Fibroblast of lung (primary cell): Measurements from ENCODE around the gene EFCC1. TPM values are rescaled to one million over a fixed set of nuclear protein-coding genes. Genes with fewer than 3 reads are reported as not detected.

ENCODE experiments used
- DNase-seq, 2 donors: peaks; one replicate each; pipeline versions ENCODE4 v3.0.0 to v3.0.0-alpha.2; 2010; ENCODE audit warnings: low read depth in 2 of 2
- H2AFZ ChIP-seq: 2 replicates; pipeline ENCODE4 v1.5.1; 2012; ENCODE audit warnings: low read length, control low read depth, inconsistent platforms
- H3K27ac ChIP-seq: 2 replicates; pipeline ENCODE4 v1.5.1; 2011; ENCODE audit warnings: low read length, control low read depth; ENCODE audit not compliant: insufficient read depth
- H3K27me3 ChIP-seq: 2 replicates; pipeline ENCODE4 v1.5.1; 2011; ENCODE audit warnings: mild to moderate bottlenecking, low read length; ENCODE audit not compliant: control insufficient read depth, insufficient read depth
- H3K36me3 ChIP-seq: 2 replicates; pipeline ENCODE4 v1.5.1; 2011; ENCODE audit warnings: low read length; ENCODE audit not compliant: control insufficient read depth, insufficient read depth
- H3K4me1 ChIP-seq: 2 replicates; pipeline ENCODE4 v1.5.1; 2011; ENCODE audit warnings: low read length; ENCODE audit not compliant: control insufficient read depth, insufficient read depth; ENCODE audit errors: extremely low read depth
- H3K4me2 ChIP-seq: 2 replicates; pipeline ENCODE4 v1.5.1; 2011; ENCODE audit warnings: low read length, control low read depth; ENCODE audit not compliant: insufficient read depth; ENCODE audit errors: extremely low read depth
- H3K4me3 ChIP-seq, 4 experiments: fragments of 200-600 bp in 1 of 4; sonication (generic) in 1 of 4; replicated peaks in 1 of 4; 2 replicates each; pipeline ENCODE4 v1.5.1; 2011 to 2016; ENCODE audit warnings: low read length in 4 of 4, low read depth in 3 of 4, mild to moderate bottlenecking in 3 of 4, control low read depth in 2 of 4, inconsistent platforms in 1 of 4, mixed read lengths in 1 of 4; ENCODE audit not compliant: insufficient read depth in 1 of 4; ENCODE audit errors: control extremely low read depth in 1 of 4
- H3K79me2 ChIP-seq: 2 replicates; pipeline ENCODE4 v1.5.1; 2012; ENCODE audit warnings: mild to moderate bottlenecking, low read length, inconsistent platforms; ENCODE audit not compliant: control insufficient read depth, insufficient read depth
- H3K9ac ChIP-seq: 2 replicates; pipeline ENCODE4 v1.5.1; 2011; ENCODE audit warnings: mild to moderate bottlenecking, low read length, control low read depth; ENCODE audit not compliant: insufficient read depth
- H3K9me3 ChIP-seq: 2 replicates; pipeline ENCODE4 v1.5.1; 2012; ENCODE audit warnings: low read depth, low read length; ENCODE audit not compliant: control insufficient read depth, insufficient read depth
- H4K20me1 ChIP-seq: 2 replicates; pipeline ENCODE4 v1.5.1; 2011; ENCODE audit warnings: low read length; ENCODE audit not compliant: control insufficient read depth, insufficient read depth; ENCODE audit errors: extremely low read depth
- EZH2 ChIP-seq: IDR thresholded peaks from 2 replicates; pipeline ENCODE4 v1.5.1; 2012; ENCODE audit warnings: low read length, control low read depth, mild to moderate bottlenecking; ENCODE audit errors: missing control alignments
- polyA plus RNA-seq, 2 donors: library from polyadenylated mRNA; depleted of rRNA in 1 of 2; stranded (reverse) in 1 of 2; unstranded in 1 of 2; fragments of >200 nt; gene quantifications; 2 replicates each; pipeline ENCODE4 v1.2.1, GENCODE V29; 2011 to 2012; ENCODE audit warnings: missing spikeins in 1 of 2
- total RNA-seq: library from RNA; depleted of rRNA; stranded (reverse); fragments of >200 nt; gene quantifications from 2 replicates; pipeline ENCODE4 v1.2.1, GENCODE V29; 2014
- TF ChIP-seq, protein P1 (sequence below), 2 donors: IDR thresholded peaks in 1 of 2; conservative IDR thresholded peaks in 1 of 2; 1 replicate in 1 of 2; 2 replicates in 1 of 2; pipeline ENCODE4 v1.5.1; 2011 to 2012; ENCODE audit warnings: low read length in 2 of 2, control low read depth in 1 of 2, inconsistent platforms in 1 of 2, low read depth in 1 of 2, mild to moderate bottlenecking in 1 of 2

The EFCC1 gene
- total and polyA plus RNA-seq, 2 donors (not counting 1 experiment from before 2014, with no cell fraction given), result not detected

- H3K27me3 ChIP-seq, result peaks cover 59% of the 10 kb centered on the region
- H4K20me1 ChIP-seq, result no peaks in the 10 kb centered on the region
- no peaks in the 10 kb centered on the region for H3K9me3 ChIP-seq
- H3K79me2 ChIP-seq, result no peaks in the 10 kb centered on the region
- peak; percentile 89 for TF ChIP-seq EZH2
- TF ChIP-seq, protein P1, sequence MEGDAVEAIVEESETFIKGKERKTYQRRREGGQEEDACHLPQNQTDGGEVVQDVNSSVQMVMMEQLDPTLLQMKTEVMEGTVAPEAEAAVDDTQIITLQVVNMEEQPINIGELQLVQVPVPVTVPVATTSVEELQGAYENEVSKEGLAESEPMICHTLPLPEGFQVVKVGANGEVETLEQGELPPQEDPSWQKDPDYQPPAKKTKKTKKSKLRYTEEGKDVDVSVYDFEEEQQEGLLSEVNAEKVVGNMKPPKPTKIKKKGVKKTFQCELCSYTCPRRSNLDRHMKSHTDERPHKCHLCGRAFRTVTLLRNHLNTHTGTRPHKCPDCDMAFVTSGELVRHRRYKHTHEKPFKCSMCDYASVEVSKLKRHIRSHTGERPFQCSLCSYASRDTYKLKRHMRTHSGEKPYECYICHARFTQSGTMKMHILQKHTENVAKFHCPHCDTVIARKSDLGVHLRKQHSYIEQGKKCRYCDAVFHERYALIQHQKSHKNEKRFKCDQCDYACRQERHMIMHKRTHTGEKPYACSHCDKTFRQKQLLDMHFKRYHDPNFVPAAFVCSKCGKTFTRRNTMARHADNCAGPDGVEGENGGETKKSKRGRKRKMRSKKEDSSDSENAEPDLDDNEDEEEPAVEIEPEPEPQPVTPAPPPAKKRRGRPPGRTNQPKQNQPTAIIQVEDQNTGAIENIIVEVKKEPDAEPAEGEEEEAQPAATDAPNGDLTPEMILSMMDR (conservative IDR thresholded peaks at IDR 0.05 in 1 of 2, IDR thresholded peaks at IDR 0.05 in 1 of 2; ENCODE audit: low read depth in 1 of 2, low read length in 2 of 2), result no peak
- H3K4me1 ChIP-seq, result peaks cover 5% of the 10 kb centered on the region
- peak overlapping the region in 1 of 4 experiments; percentile 46 for H3K4me3 ChIP-seq
- H3K36me3 ChIP-seq, result no peaks in the 10 kb centered on the region
- H3K27ac ChIP-seq, result no peak overlapping the region
- H3K4me2 ChIP-seq, result no peak overlapping the region
- no peak overlapping the region for H3K9ac ChIP-seq
- DNase-seq, result peak in 1 of 2 donors; percentile 25
- H2AFZ ChIP-seq, result no peak overlapping the region
These were observed 885 bp downstream of the EFCC1 start for GRCh38 chr3:129001806-129002572.

- H4K20me1 ChIP-seq, result no peaks in the 10 kb centered on the region
- no peak overlapping the region for H3K9ac ChIP-seq
- H3K79me2 ChIP-seq, result no peaks in the 10 kb centered on the region
- peaks cover 54% of the 10 kb centered on the region for H3K27me3 ChIP-seq
- no peak overlapping the region for H3K27ac ChIP-seq
- H3K4me2 ChIP-seq, result no peak overlapping the region
- peak; percentile 27 for TF ChIP-seq EZH2
- TF ChIP-seq, protein P1 (conservative IDR thresholded peaks at IDR 0.05 in 1 of 2, IDR thresholded peaks at IDR 0.05 in 1 of 2; ENCODE audit: low read depth in 1 of 2, low read length in 2 of 2), result no peak
- H3K4me1 ChIP-seq, result peaks cover 5% of the 10 kb centered on the region
- DNase-seq, result no peak
- H3K4me3 ChIP-seq, result no peak overlapping the region
- no peak overlapping the region for H2AFZ ChIP-seq
- no peaks in the 10 kb centered on the region for H3K9me3 ChIP-seq
- H3K36me3 ChIP-seq, result no peaks in the 10 kb centered on the region
These were observed 1.8 kb downstream of the EFCC1 start for GRCh38 chr3:129002573-129003569.

GRCh38 chr3:129003578-129004112 lies 2.5 kb downstream of the EFCC1 start:
- H3K9ac ChIP-seq, result no peak overlapping the region

More at GRCh38 chr3:129003578-129004112, 2.5 kb downstream of the EFCC1 start:
- Histone ChIP-seq H3K4me2 (no peak overlapping the region), H3K4me1 (peaks cover 5% of the 10 kb centered on the region), H3K4me3 (no peak overlapping the region), H3K27me3 (peaks cover 53% of the 10 kb centered on the region), H3K27ac (no peak overlapping the region), H3K36me3 (no peaks in the 10 kb centered on the region), H4K20me1 (no peaks in the 10 kb centered on the region), H2AFZ (no peak overlapping the region), H3K79me2 (no peaks in the 10 kb centered on the region), H3K9me3 (no peaks in the 10 kb centered on the region)
- no peak for TF ChIP-seq EZH2
- TF ChIP-seq, protein P1 (conservative IDR thresholded peaks at IDR 0.05 in 1 of 2, IDR thresholded peaks at IDR 0.05 in 1 of 2; ENCODE audit: low read depth in 1 of 2, low read length in 2 of 2), result no peak
- DNase-seq, result no peak
